ENCODE data around the gene MBTPS2. TPM values are rescaled to one million over a fixed set of nuclear protein-coding genes. Genes with fewer than 3 reads are reported as not detected.
A peak's percentile ranks its signal among the peaks of the same experiment; 100 is the strongest.

The MBTPS2 gene
- total RNA-seq, 1 experiment from 2014 or later = 22.0 TPM

DNA sequence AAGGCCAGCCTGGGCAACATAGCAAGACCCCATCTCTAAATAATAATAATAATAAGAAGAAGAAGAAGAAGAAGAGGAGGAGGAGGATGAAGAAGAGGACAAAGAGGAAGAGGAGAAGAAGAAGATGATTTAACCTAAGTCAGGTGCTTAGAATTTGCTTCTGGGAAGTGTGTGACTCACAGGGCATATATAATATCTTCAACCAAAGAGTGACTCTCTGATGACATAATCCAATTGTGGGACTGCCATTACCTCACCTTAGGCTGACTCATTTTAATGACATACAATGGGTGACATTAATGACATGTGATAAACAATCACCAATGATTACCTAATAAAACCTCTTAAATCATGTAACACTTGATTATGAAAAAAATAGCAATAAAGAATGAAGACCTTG, 32.7 kb upstream of the MBTPS2 start:
- no TSS peak for BruUV-seq (replicated peaks)
- Histone ChIP-seq H3K4me1 (peaks cover 20% of the 10 kb centered on the region; the same call in 1 of the 2 replicates), H3K9me3 (no peaks in the 10 kb centered on the region), H3K4me3 (ENCODE audit: low read depth, low read length) (no peak overlapping the region), H3K36me3 (ENCODE audit: control insufficient read depth, insufficient read depth, low read length) (no peaks in the 10 kb centered on the region), H3K27me3 (replicated peaks; ENCODE audit: control insufficient read depth, insufficient read depth, low read length) (no peaks in the 10 kb centered on the region)
- no peak for DNase-seq
- intact Hi-C loops (cut with micrococcal nuclease; ENCODE audit: unreplicated experiment) = no loop called here
- CTCF ChIA-PET = no interaction called here
- H3K27me3 Mint-ChIP-seq (ENCODE audit: insufficient read depth, unreplicated experiment) = no peaks in the 10 kb centered on the region
- H3K9me3 Mint-ChIP-seq (ENCODE audit: unreplicated experiment) = peaks cover 8% of the 10 kb centered on the region
- TF ChIP-seq, protein P1, sequence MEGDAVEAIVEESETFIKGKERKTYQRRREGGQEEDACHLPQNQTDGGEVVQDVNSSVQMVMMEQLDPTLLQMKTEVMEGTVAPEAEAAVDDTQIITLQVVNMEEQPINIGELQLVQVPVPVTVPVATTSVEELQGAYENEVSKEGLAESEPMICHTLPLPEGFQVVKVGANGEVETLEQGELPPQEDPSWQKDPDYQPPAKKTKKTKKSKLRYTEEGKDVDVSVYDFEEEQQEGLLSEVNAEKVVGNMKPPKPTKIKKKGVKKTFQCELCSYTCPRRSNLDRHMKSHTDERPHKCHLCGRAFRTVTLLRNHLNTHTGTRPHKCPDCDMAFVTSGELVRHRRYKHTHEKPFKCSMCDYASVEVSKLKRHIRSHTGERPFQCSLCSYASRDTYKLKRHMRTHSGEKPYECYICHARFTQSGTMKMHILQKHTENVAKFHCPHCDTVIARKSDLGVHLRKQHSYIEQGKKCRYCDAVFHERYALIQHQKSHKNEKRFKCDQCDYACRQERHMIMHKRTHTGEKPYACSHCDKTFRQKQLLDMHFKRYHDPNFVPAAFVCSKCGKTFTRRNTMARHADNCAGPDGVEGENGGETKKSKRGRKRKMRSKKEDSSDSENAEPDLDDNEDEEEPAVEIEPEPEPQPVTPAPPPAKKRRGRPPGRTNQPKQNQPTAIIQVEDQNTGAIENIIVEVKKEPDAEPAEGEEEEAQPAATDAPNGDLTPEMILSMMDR (IDR thresholded peaks at IDR 0.05; ENCODE audit: insufficient read depth in 1 of 2, low read depth in 1 of 2, low read length in 1 of 2, severe bottlenecking in 1 of 2, unreplicated experiment in 1 of 2) = no peak
- H3K36me3 Mint-ChIP-seq (ENCODE audit: insufficient read depth, unreplicated experiment) = no peaks in the 10 kb centered on the region
- no peak overlapping the region for H3K4me3 Mint-ChIP-seq (ENCODE audit: unreplicated experiment)
- H3K27ac Mint-ChIP-seq (ENCODE audit: unreplicated experiment) = no peak overlapping the region
- no peaks in the 10 kb centered on the region for H3K4me1 Mint-ChIP-seq (ENCODE audit: low read depth, unreplicated experiment)
- POLR2A ChIA-PET = no interaction called here

DNA sequence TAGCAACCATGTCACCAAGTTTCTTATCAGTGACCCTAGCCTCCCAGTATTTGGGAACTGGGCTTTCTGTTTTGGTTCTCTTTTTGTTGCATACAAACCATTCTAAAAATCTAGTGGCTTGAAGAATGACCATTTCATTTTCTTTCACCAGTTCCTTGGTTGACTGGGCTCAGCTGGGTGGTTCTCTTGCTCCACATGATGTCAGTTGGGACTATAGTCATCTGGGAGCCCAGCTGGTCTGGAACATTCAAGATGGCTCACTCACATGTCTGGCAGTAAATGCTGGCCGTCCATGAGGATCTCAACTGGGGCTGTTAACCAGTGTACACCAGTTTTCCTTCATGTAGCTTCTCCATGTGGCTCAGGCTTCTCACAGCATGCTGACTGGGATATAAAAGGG, 27.6 kb upstream of the MBTPS2 start:
- no peak for DNase-seq
- H3K4me1 Mint-ChIP-seq (ENCODE audit: low read depth, unreplicated experiment) = peaks cover 14% of the 10 kb centered on the region
- peaks cover 20% of the 10 kb centered on the region for H3K9me3 Mint-ChIP-seq (ENCODE audit: unreplicated experiment)
- peaks cover 18% of the 10 kb centered on the region for H3K4me1 ChIP-seq
- BruUV-seq (replicated peaks) = no TSS peak
- H3K4me3 ChIP-seq (ENCODE audit: low read depth, low read length) = no peak overlapping the region
- H3K4me3 Mint-ChIP-seq (ENCODE audit: unreplicated experiment) = no peak overlapping the region
- H3K9me3 ChIP-seq = no peaks in the 10 kb centered on the region
- intact Hi-C loops (cut with micrococcal nuclease; ENCODE audit: unreplicated experiment) = no loop called here
- H3K27ac Mint-ChIP-seq (ENCODE audit: unreplicated experiment) = no peak overlapping the region
- H3K36me3 Mint-ChIP-seq (ENCODE audit: insufficient read depth, unreplicated experiment) = no peaks in the 10 kb centered on the region
- no peaks in the 10 kb centered on the region for H3K27me3 ChIP-seq (replicated peaks; ENCODE audit: control insufficient read depth, insufficient read depth, low read length)
- POLR2A ChIA-PET = no interaction called here
- CTCF ChIA-PET = no interaction called here
- TF ChIP-seq, protein P1 (IDR thresholded peaks at IDR 0.05; ENCODE audit: insufficient read depth in 1 of 2, low read depth in 1 of 2, low read length in 1 of 2, severe bottlenecking in 1 of 2, unreplicated experiment in 1 of 2) = no peak
- H3K27me3 Mint-ChIP-seq (ENCODE audit: insufficient read depth, unreplicated experiment) = no peaks in the 10 kb centered on the region
- no peaks in the 10 kb centered on the region for H3K36me3 ChIP-seq (ENCODE audit: control insufficient read depth, insufficient read depth, low read length)

DNA sequence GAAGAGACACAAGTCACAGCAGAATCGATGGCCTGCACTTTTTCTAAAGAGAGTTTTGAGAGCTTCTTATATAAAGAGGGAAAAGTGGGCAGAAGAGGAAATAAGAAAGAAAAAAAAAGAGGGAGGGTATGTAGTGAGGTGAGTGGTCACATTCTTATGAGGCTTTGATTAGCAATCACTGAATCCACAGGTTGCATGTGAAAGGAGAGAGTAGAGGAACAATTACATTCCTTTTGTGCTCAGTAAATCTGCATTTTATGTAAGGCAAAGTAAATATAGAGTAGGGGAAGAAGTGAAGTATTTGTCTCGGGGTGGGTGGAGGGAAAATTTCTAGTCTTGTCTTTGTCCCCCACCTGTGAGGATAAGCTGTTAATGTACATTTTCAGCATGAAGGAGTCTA, 26.8 kb upstream of the MBTPS2 start:
- Mint-ChIP-seq H3K36me3 (ENCODE audit: insufficient read depth, unreplicated experiment) (no peaks in the 10 kb centered on the region), H3K9me3 (ENCODE audit: unreplicated experiment) (peaks cover 20% of the 10 kb centered on the region), H3K4me1 (ENCODE audit: low read depth, unreplicated experiment) (peaks cover 19% of the 10 kb centered on the region), H3K4me3 (ENCODE audit: unreplicated experiment) (no peak overlapping the region), H3K27me3 (ENCODE audit: insufficient read depth, unreplicated experiment) (no peaks in the 10 kb centered on the region), H3K27ac (ENCODE audit: unreplicated experiment) (peak overlapping the region; percentile 32)
- DNase-seq = no peak
- Histone ChIP-seq H3K9me3 (no peaks in the 10 kb centered on the region), H3K36me3 (ENCODE audit: control insufficient read depth, insufficient read depth, low read length) (no peaks in the 10 kb centered on the region), H3K27me3 (replicated peaks; ENCODE audit: control insufficient read depth, insufficient read depth, low read length) (no peaks in the 10 kb centered on the region), H3K4me1 (peaks cover 18% of the 10 kb centered on the region), H3K4me3 (ENCODE audit: low read depth, low read length) (no peak overlapping the region)
- BruUV-seq (replicated peaks) = no TSS peak
- TF ChIP-seq, protein P1 (IDR thresholded peaks at IDR 0.05; ENCODE audit: insufficient read depth in 1 of 2, low read depth in 1 of 2, low read length in 1 of 2, severe bottlenecking in 1 of 2, unreplicated experiment in 1 of 2) = no peak
- POLR2A ChIA-PET = no interaction called here
- intact Hi-C loops (cut with micrococcal nuclease; ENCODE audit: unreplicated experiment) = no loop called here
- CTCF ChIA-PET = no interaction called here
